ENCODE data around the gene BAZ2B.
"Not testable (repeated sequence)": the region's sequence is repeated elsewhere in the genome, so short reads cannot be mapped to it uniquely, and the experiment has no call there.

BAZ2B gene

DNA sequence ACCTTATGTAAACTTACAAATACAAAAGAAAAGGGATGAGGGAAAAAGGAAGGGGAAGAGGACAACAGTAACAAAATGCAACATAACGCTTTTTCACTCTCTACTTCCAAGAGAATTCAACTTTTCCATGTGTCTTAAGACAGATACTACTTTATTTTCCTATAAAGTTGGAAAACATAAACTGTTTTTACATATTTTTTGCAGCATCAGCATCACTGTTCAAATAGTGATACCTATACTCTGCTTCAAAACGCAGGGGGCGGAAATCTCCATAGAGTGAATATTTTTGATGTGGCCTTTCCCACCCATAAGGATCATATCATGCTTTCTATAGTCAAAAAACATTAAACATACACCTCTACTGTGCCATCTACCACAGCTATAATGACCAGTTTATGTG lies 77.5 kb downstream of the BAZ2B start:
- H2AFZ ChIP-seq (ENCODE audit: low read depth, low read length, severe bottlenecking) = no peak overlapping the region
- H3K9me3 ChIP-seq (ENCODE audit: insufficient read depth, low read length) = no peaks in the 10 kb centered on the region
- TF ChIP-seq, protein P1, sequence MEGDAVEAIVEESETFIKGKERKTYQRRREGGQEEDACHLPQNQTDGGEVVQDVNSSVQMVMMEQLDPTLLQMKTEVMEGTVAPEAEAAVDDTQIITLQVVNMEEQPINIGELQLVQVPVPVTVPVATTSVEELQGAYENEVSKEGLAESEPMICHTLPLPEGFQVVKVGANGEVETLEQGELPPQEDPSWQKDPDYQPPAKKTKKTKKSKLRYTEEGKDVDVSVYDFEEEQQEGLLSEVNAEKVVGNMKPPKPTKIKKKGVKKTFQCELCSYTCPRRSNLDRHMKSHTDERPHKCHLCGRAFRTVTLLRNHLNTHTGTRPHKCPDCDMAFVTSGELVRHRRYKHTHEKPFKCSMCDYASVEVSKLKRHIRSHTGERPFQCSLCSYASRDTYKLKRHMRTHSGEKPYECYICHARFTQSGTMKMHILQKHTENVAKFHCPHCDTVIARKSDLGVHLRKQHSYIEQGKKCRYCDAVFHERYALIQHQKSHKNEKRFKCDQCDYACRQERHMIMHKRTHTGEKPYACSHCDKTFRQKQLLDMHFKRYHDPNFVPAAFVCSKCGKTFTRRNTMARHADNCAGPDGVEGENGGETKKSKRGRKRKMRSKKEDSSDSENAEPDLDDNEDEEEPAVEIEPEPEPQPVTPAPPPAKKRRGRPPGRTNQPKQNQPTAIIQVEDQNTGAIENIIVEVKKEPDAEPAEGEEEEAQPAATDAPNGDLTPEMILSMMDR (IDR thresholded peaks at IDR 0.05; ENCODE audit: insufficient read depth, low read length, poor library complexity, severe bottlenecking) = no peak
- TF ChIP-seq EZH2phosphoT487 (conservative IDR thresholded peaks at IDR 0.05; ENCODE audit: low read length) = no peak
- H4K20me1 ChIP-seq (ENCODE audit: low read depth, low read length) = no peaks in the 10 kb centered on the region
- no peaks in the 10 kb centered on the region for H3K9me2 ChIP-seq (replicated peaks; ENCODE audit: insufficient read depth, low read length)
- no peak overlapping the region for H3K9ac ChIP-seq (ENCODE audit: low read length)
- no peak overlapping the region for H3K27ac ChIP-seq (ENCODE audit: low read depth, low read length)
- no peak overlapping the region for H3K4me3 ChIP-seq (ENCODE audit: insufficient read depth, low read length, poor library complexity, severe bottlenecking)
- H3K79me2 ChIP-seq (ENCODE audit: insufficient read depth, low read length) = no peaks in the 10 kb centered on the region
- no peaks in the 10 kb centered on the region for H3F3A ChIP-seq (ENCODE audit: insufficient read depth)
- H3K27me3 ChIP-seq (ENCODE audit: low read length) = no peaks in the 10 kb centered on the region
- H3K36me3 ChIP-seq (ENCODE audit: low read length) = no peaks in the 10 kb centered on the region
- no peak overlapping the region for H3K4me2 ChIP-seq (ENCODE audit: low read depth, low read length, poor library complexity, severe bottlenecking)

DNA sequence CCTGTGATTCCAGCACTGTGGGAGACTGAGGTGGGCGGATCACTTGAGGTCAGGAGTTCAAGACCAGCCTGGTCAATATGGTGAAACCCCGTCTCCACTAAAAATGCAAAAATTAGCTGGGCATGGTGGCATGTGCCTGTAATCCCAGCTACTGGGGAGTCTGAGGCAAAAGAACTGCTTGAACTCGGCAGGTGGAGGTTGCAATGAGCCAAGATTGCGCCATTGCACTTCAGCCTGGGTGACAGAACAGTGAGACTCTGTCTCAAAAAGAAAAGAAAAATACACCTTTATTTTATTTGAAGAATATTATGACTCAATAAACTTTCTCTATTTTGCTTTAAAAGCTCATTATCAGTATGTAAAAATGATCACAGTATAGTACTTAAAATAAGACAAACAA lies 81.1 kb downstream of the BAZ2B start:
- H3K27me3 ChIP-seq (ENCODE audit: low read length); H3K9ac ChIP-seq (ENCODE audit: low read length); H3K27ac ChIP-seq (ENCODE audit: low read depth, low read length); H3K9me2 ChIP-seq (replicated peaks; ENCODE audit: insufficient read depth, low read length); H3F3A ChIP-seq (ENCODE audit: insufficient read depth); H3K36me3 ChIP-seq (ENCODE audit: low read length); H3K4me2 ChIP-seq (ENCODE audit: low read depth, low read length, poor library complexity, severe bottlenecking); H2AFZ ChIP-seq (ENCODE audit: low read depth, low read length, severe bottlenecking); H3K4me3 ChIP-seq (ENCODE audit: insufficient read depth, low read length, poor library complexity, severe bottlenecking); H3K9me3 ChIP-seq (ENCODE audit: insufficient read depth, low read length); H4K20me1 ChIP-seq (ENCODE audit: low read depth, low read length); H3K79me2 ChIP-seq (ENCODE audit: insufficient read depth, low read length): not testable (repeated sequence)

DNA sequence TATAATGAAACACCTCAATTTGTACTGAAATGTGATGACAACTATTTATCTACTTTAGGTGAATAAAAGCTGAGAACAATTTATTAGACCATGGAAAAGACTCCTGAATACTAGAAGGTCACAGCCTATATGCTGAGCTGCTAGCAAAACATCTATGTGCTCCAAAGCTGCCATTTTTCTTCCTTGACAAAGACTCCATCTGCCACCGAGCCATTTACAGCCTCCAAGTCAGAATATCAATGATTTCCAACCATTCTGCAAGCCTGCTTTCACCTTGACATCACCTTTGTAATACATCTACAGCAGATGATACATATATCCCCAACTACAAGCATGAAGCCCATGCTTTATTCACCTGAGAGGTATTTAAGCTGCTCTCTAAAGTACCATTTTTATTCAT lies 84.9 kb downstream of the BAZ2B start:
- Histone ChIP-seq H3K9me3 (ENCODE audit: insufficient read depth, low read length) (no peaks in the 10 kb centered on the region), H3K4me2 (ENCODE audit: low read depth, low read length, poor library complexity, severe bottlenecking) (no peak overlapping the region), H4K20me1 (ENCODE audit: low read depth, low read length) (no peaks in the 10 kb centered on the region), H3F3A (ENCODE audit: insufficient read depth) (no peaks in the 10 kb centered on the region), H3K79me2 (ENCODE audit: insufficient read depth, low read length) (no peaks in the 10 kb centered on the region), H2AFZ (ENCODE audit: low read depth, low read length, severe bottlenecking) (no peak overlapping the region), H3K9me2 (replicated peaks; ENCODE audit: insufficient read depth, low read length) (no peaks in the 10 kb centered on the region), H3K9ac (ENCODE audit: low read length) (no peak overlapping the region), H3K27me3 (ENCODE audit: low read length) (no peaks in the 10 kb centered on the region), H3K36me3 (ENCODE audit: low read length) (no peaks in the 10 kb centered on the region), H3K27ac (ENCODE audit: low read depth, low read length) (no peak overlapping the region), H3K4me3 (ENCODE audit: insufficient read depth, low read length, poor library complexity, severe bottlenecking) (no peak overlapping the region)
- no peak for TF ChIP-seq EZH2phosphoT487 (conservative IDR thresholded peaks at IDR 0.05; ENCODE audit: low read length)
- TF ChIP-seq, protein P1 (IDR thresholded peaks at IDR 0.05; ENCODE audit: insufficient read depth, low read length, poor library complexity, severe bottlenecking) = no peak

DNA sequence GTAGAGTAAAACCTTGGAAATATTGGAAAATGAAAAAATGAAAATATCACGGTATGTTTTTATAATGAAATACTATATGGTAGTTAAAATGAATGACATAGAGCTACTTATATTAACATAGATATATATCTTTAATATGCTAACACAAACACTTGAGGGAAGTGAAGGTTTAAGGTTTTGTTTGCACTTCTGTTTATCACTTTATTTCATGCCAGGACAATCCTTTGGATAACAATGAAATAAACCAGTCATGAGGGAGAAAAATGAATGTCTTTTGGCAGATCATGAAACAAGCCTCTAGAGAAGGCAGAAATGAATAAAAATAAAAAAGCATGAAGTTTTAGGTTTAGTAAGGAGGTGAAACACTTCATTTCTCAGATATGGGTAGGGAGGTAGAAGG lies 89.9 kb downstream of the BAZ2B start:
- Histone ChIP-seq H3K9ac (ENCODE audit: low read length) (no peak overlapping the region), H3K27ac (ENCODE audit: low read depth, low read length) (no peak overlapping the region), H3K4me3 (ENCODE audit: insufficient read depth, low read length, poor library complexity, severe bottlenecking) (no peak overlapping the region), H3K79me2 (ENCODE audit: insufficient read depth, low read length) (no peaks in the 10 kb centered on the region), H2AFZ (ENCODE audit: low read depth, low read length, severe bottlenecking) (no peak overlapping the region), H3K4me2 (ENCODE audit: low read depth, low read length, poor library complexity, severe bottlenecking) (no peak overlapping the region), H3K9me2 (replicated peaks; ENCODE audit: insufficient read depth, low read length) (no peaks in the 10 kb centered on the region), H3K9me3 (ENCODE audit: insufficient read depth, low read length) (no peaks in the 10 kb centered on the region), H3F3A (ENCODE audit: insufficient read depth) (no peaks in the 10 kb centered on the region), H3K27me3 (ENCODE audit: low read length) (no peaks in the 10 kb centered on the region), H3K36me3 (ENCODE audit: low read length) (no peaks in the 10 kb centered on the region), H4K20me1 (ENCODE audit: low read depth, low read length) (no peaks in the 10 kb centered on the region)
- TF ChIP-seq EZH2phosphoT487 (conservative IDR thresholded peaks at IDR 0.05; ENCODE audit: low read length) = no peak
- TF ChIP-seq, protein P1 (IDR thresholded peaks at IDR 0.05; ENCODE audit: insufficient read depth, low read length, poor library complexity, severe bottlenecking) = no peak

Data from SU-DHL-6 (cell line).